ENCODE data around the gene PLEKHM2. TPM values are rescaled to one million over a fixed set of nuclear protein-coding genes. Genes with fewer than 3 reads are reported as not detected.
A peak's percentile ranks its signal among the peaks of the same experiment; 100 is the strongest.

The PLEKHM2 gene
- total RNA-seq, 1 experiment from 2014 or later = 49.7 TPM

- no peak for DNase-seq (ENCODE audit: low spot score)
- POLR2A ChIA-PET = no interaction called here
- Mint-ChIP-seq H3K36me3 (peaks cover 53% of the 10 kb centered on the region), H3K27me3 (ENCODE audit: low read depth) (no peaks in the 10 kb centered on the region), H3K4me1 (no peaks in the 10 kb centered on the region), H3K27ac (no peak overlapping the region), H3K4me3 (no peak overlapping the region), H3K9me3 (no peaks in the 10 kb centered on the region)
- ATAC-seq = no peak
- CTCF ChIA-PET = interaction anchor here (0.5 kb wide), 1 partner anchor 21 kb away, joined by 3 read pairs; no protein-coding TSS in a partner anchor
- TF ChIP-seq USF1 (CRISPR knock-in tag; IDR thresholded peaks at IDR 0.05) (no peak), SOX15 (CRISPR knock-in tag; IDR thresholded peaks at IDR 0.05) (no peak), ESRRA (CRISPR knock-in tag; IDR thresholded peaks at IDR 0.05; ENCODE audit: borderline replicate concordance) (no peak), ZNF263 (CRISPR knock-in tag; IDR thresholded peaks at IDR 0.05; ENCODE audit: low read depth) (no peak), ZNF532 (CRISPR knock-in tag; IDR thresholded peaks at IDR 0.05; ENCODE audit: borderline replicate concordance) (no peak), ZSCAN18 (CRISPR knock-in tag; IDR thresholded peaks at IDR 0.05) (no peak), ELF4 (CRISPR knock-in tag; IDR thresholded peaks at IDR 0.05; ENCODE audit: low read depth) (no peak), ZNF219 (CRISPR knock-in tag; IDR thresholded peaks at IDR 0.05; ENCODE audit: borderline replicate concordance) (no peak), SP1 (CRISPR knock-in tag; conservative IDR thresholded peaks at IDR 0.05) (no peak), E2F4 (CRISPR knock-in tag; IDR thresholded peaks at IDR 0.05; ENCODE audit: borderline replicate concordance, low read depth) (no peak), CBFB (CRISPR knock-in tag; IDR thresholded peaks at IDR 0.05; ENCODE audit: low read depth) (no peak), GABPB1 (CRISPR knock-in tag; IDR thresholded peaks at IDR 0.05) (no peak), CDX4 (CRISPR knock-in tag; IDR thresholded peaks at IDR 0.05; ENCODE audit: borderline replicate concordance) (no peak), TEAD1 (CRISPR knock-in tag; IDR thresholded peaks at IDR 0.05) (no peak)
Observed at GRCh38 chr1:15770313-15770962, 86.3 kb downstream of the PLEKHM2 start.

- H3K27me3 Mint-ChIP-seq (ENCODE audit: low read depth) = no peaks in the 10 kb centered on the region
- POLR2A ChIA-PET = interaction anchor here (1.1 kb wide), 1 partner anchor 66 kb away, joined by 3 read pairs; no protein-coding TSS in a partner anchor
- no peaks in the 10 kb centered on the region for H3K9me3 Mint-ChIP-seq
- no peak for TF ChIP-seq OVOL2 (CRISPR knock-in tag; IDR thresholded peaks at IDR 0.05; ENCODE audit: borderline replicate concordance)
- no peaks in the 10 kb centered on the region for H3K4me1 Mint-ChIP-seq
- ATAC-seq (no peak), DNase-seq (ENCODE audit: low spot score) (no peak)
- H3K27ac Mint-ChIP-seq = peak overlapping the region; percentile 60
- peaks cover 60% of the 10 kb centered on the region for H3K36me3 Mint-ChIP-seq
- CTCF ChIA-PET = interaction anchor here (1.1 to 2.0 kb wide), 2 partner anchors 20 to 31 kb away, joined by 5 read pairs; no protein-coding TSS in a partner anchor
- no peak overlapping the region for H3K4me3 Mint-ChIP-seq
Observed at GRCh38 chr1:15771836-15772515, 87.9 kb downstream of the PLEKHM2 start.

Data from WTC11 (cell line).